HepG2 (cell line): Measurements from ENCODE around the gene C1QTNF1. TPM values are rescaled to one million over a fixed set of nuclear protein-coding genes. Genes with fewer than 3 reads are reported as not detected.

ENCODE experiments used
- AKAP8 ChIP-seq: sonication (generic); formaldehyde crosslinking; IDR thresholded peaks from 2 replicates; pipeline ENCODE4 v1.5.1; 2020; ENCODE audit warnings: mild to moderate bottlenecking, missing genetic modification reagents
- FOXO1 ChIP-seq: sonication (generic); formaldehyde crosslinking; IDR thresholded peaks from 2 replicates; pipeline ENCODE4 v1.4.0; 2020; ENCODE audit warnings: missing genetic modification reagents
- HMG20B ChIP-seq: conservative IDR thresholded peaks from 2 replicates; pipeline ENCODE4 v1.6.1; 2016; ENCODE audit warnings: missing genetic modification reagents, missing compliant biosample characterization
- KAT8 ChIP-seq: IDR thresholded peaks from 2 replicates; pipeline ENCODE4 v1.6.1; 2016; ENCODE audit warnings: missing genetic modification reagents, missing compliant biosample characterization
- PAWR ChIP-seq: sonication (generic); formaldehyde crosslinking; IDR thresholded peaks from 2 replicates; pipeline ENCODE4 v1.4.0; 2020; ENCODE audit warnings: missing genetic modification reagents, mild to moderate bottlenecking, borderline replicate concordance
- REL ChIP-seq: sonication (generic); formaldehyde crosslinking; conservative IDR thresholded peaks from 2 replicates; pipeline ENCODE4 v1.8.0; 2022; ENCODE audit warnings: mild to moderate bottlenecking, missing genetic modification reagents, moderate library complexity
- SAFB2 ChIP-seq: sonication (generic); formaldehyde crosslinking; IDR thresholded peaks from 2 replicates; pipeline ENCODE4 v1.5.1; 2020; ENCODE audit warnings: missing genetic modification reagents, low read depth, mild to moderate bottlenecking, borderline replicate concordance
- SMYD3 ChIP-seq: sonication (generic); formaldehyde crosslinking; IDR thresholded peaks from 2 replicates; pipeline ENCODE4 v1.8.1; 2023; ENCODE audit warnings: mild to moderate bottlenecking, missing genetic modification reagents
- ZNF558 ChIP-seq: sonication (generic); formaldehyde crosslinking; IDR thresholded peaks from 2 replicates; pipeline ENCODE4 v1.9.0; 2022; ENCODE audit warnings: mild to moderate bottlenecking, missing genetic modification reagents, borderline replicate concordance
- ZNF703 ChIP-seq: sonication (generic); formaldehyde crosslinking; IDR thresholded peaks from 2 replicates; pipeline ENCODE4 v1.5.1; 2020; ENCODE audit warnings: missing genetic modification reagents, mild to moderate bottlenecking, moderate library complexity, borderline replicate concordance
- ZNF720 ChIP-seq: sonication (generic); formaldehyde crosslinking; IDR thresholded peaks from 2 replicates; pipeline ENCODE4 v1.4.0; 2020; ENCODE audit warnings: missing genetic modification reagents
- ZNF816 ChIP-seq: sonication (generic); formaldehyde crosslinking; IDR thresholded peaks from 2 replicates; pipeline ENCODE4 v1.8.0; 2022; ENCODE audit warnings: missing genetic modification reagents, mild to moderate bottlenecking, borderline replicate concordance
- ZNF839 ChIP-seq: sonication (generic); formaldehyde crosslinking; IDR thresholded peaks from 2 replicates; pipeline ENCODE4 v1.4.0; 2020; ENCODE audit warnings: missing genetic modification reagents, mild to moderate bottlenecking, borderline replicate concordance
- polyA plus RNA-seq, 8 experiments: library from polyadenylated mRNA; depleted of rRNA in 3 of 8; stranded (reverse) in 7 of 8; unstranded in 1 of 8; fragments of >200 nt; fragmentation: Illumina TruSeq in 4 of 8; extraction: Trizol in 4 of 8; gene quantifications; 2 replicates each; pipeline versions ENCODE4 v1.2.1 to v1.2.3, GENCODE V29; 2011 to 2016; ENCODE audit warnings: low read depth in 4 of 8, missing spikeins in 1 of 8, mixed read lengths in 1 of 8; ENCODE audit not compliant: insufficient read depth in 1 of 8
- total RNA-seq, 5 experiments: library from RNA; depleted of rRNA; stranded (reverse); fragments of >200 nt; fragmentation: Illumina TruSeq; extraction: Trizol; gene quantifications; 2 replicates each; pipeline ENCODE4 v1.2.3, GENCODE V29; 2016; ENCODE audit warnings: low read depth in 1 of 5
- TF ChIP-seq, protein P1 (sequence below): sonication (generic); formaldehyde crosslinking; conservative IDR thresholded peaks from 2 replicates; pipeline ENCODE4 v1.8.0; 2022; ENCODE audit warnings: mild to moderate bottlenecking, moderate library complexity, missing genetic modification reagents
- TF ChIP-seq, protein P2 (sequence below): sonication (generic); formaldehyde crosslinking; IDR thresholded peaks from 2 replicates; pipeline ENCODE4 v1.9.0; 2021; ENCODE audit warnings: missing genetic modification reagents, mild to moderate bottlenecking, borderline replicate concordance
- TF ChIP-seq, protein P3 (sequence below): sonication (generic); formaldehyde crosslinking; IDR thresholded peaks from 2 replicates; pipeline ENCODE4 v1.4.0; 2020; ENCODE audit warnings: missing genetic modification reagents
- TF ChIP-seq, protein P4 (sequence below): sonication (generic); formaldehyde crosslinking; IDR thresholded peaks from 2 replicates; pipeline ENCODE4 v1.5.1; 2020; ENCODE audit warnings: missing genetic modification reagents, mild to moderate bottlenecking, borderline replicate concordance

C1QTNF1 gene
- total and polyA plus RNA-seq, 2 of the 13 experiments (the other 11 are each of a cell fraction or from before 2014, with no cell fraction given): 0.18 to 0.86 TPM

DNA sequence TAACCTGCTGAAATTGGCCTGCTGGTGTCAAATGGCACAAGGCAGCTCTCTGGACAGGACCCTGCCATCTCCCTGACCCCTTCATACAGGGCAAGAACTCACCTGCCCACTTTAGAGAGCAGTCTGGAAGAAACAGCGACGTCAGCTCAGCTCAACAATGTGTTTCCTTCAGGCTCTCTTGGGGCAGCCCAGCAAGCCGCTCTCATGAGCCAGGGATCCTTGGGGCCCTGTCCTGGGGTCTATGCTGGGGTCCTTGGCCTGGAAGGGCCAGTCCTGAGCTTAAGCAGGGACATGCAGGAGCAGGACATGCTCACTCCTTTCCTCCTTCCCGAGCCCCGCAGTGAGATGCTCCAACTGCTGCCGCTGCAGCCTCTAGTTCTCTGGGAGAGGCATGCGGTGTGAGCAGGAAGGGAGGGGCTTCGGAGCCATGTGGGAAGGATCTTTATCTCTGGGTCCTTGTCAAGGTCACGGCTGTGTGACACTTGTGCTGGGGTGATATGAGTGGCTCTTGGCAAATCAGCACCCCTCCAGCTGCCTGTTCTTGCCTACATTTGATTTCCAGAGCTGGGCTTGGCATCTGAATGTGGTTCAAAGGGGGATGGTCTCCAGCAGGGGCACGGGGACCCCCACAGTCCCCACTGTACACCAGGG is 3.4 kb downstream of the C1QTNF1 start (continued):
- TF ChIP-seq, protein P1, sequence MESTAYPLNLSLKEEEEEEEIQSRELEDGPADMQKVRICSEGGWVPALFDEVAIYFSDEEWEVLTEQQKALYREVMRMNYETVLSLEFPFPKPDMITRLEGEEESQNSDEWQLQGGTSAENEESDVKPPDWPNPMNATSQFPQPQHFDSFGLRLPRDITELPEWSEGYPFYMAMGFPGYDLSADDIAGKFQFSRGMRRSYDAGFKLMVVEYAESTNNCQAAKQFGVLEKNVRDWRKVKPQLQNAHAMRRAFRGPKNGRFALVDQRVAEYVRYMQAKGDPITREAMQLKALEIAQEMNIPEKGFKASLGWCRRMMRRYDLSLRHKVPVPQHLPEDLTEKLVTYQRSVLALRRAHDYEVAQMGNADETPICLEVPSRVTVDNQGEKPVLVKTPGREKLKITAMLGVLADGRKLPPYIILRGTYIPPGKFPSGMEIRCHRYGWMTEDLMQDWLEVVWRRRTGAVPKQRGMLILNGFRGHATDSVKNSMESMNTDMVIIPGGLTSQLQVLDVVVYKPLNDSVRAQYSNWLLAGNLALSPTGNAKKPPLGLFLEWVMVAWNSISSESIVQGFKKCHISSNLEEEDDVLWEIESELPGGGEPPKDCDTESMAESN (CRISPR knock-in tag): no peak
- TF ChIP-seq ZNF558 (CRISPR knock-in tag) (no peak), HMG20B (CRISPR knock-in tag) (peak; percentile 69), SMYD3 (CRISPR knock-in tag) (no peak; the same call in 1 of the 2 replicates), REL (CRISPR knock-in tag) (no peak), ZNF816 (CRISPR knock-in tag) (no peak), KAT8 (CRISPR knock-in tag) (peak; percentile 71; the same call in 1 of the 2 replicates), ZNF839 (CRISPR knock-in tag) (no peak), PAWR (CRISPR knock-in tag) (0 out of 2 replicates have a peak, but pooled peaks have one; percentile 28), AKAP8 (CRISPR knock-in tag) (no peak), SAFB2 (CRISPR knock-in tag) (no peak; the same call in 1 of the 2 replicates), FOXO1 (peak; percentile 40; the same call in 1 of the 2 replicates), ZNF703 (no peak), ZNF720 (CRISPR knock-in tag) (0 out of 2 replicates have a peak, but pooled peaks have one; percentile 24)
- TF ChIP-seq, protein P2, sequence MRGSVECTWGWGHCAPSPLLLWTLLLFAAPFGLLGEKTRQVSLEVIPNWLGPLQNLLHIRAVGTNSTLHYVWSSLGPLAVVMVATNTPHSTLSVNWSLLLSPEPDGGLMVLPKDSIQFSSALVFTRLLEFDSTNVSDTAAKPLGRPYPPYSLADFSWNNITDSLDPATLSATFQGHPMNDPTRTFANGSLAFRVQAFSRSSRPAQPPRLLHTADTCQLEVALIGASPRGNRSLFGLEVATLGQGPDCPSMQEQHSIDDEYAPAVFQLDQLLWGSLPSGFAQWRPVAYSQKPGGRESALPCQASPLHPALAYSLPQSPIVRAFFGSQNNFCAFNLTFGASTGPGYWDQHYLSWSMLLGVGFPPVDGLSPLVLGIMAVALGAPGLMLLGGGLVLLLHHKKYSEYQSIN (CRISPR knock-in tag): no peak
- TF ChIP-seq, protein P3, sequence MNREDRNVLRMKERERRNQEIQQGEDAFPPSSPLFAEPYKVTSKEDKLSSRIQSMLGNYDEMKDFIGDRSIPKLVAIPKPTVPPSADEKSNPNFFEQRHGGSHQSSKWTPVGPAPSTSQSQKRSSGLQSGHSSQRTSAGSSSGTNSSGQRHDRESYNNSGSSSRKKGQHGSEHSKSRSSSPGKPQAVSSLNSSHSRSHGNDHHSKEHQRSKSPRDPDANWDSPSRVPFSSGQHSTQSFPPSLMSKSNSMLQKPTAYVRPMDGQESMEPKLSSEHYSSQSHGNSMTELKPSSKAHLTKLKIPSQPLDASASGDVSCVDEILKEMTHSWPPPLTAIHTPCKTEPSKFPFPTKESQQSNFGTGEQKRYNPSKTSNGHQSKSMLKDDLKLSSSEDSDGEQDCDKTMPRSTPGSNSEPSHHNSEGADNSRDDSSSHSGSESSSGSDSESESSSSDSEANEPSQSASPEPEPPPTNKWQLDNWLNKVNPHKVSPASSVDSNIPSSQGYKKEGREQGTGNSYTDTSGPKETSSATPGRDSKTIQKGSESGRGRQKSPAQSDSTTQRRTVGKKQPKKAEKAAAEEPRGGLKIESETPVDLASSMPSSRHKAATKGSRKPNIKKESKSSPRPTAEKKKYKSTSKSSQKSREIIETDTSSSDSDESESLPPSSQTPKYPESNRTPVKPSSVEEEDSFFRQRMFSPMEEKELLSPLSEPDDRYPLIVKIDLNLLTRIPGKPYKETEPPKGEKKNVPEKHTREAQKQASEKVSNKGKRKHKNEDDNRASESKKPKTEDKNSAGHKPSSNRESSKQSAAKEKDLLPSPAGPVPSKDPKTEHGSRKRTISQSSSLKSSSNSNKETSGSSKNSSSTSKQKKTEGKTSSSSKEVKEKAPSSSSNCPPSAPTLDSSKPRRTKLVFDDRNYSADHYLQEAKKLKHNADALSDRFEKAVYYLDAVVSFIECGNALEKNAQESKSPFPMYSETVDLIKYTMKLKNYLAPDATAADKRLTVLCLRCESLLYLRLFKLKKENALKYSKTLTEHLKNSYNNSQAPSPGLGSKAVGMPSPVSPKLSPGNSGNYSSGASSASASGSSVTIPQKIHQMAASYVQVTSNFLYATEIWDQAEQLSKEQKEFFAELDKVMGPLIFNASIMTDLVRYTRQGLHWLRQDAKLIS (CRISPR knock-in tag): peak; percentile 74; the same call in 1 of the 2 replicates
- TF ChIP-seq, protein P4, sequence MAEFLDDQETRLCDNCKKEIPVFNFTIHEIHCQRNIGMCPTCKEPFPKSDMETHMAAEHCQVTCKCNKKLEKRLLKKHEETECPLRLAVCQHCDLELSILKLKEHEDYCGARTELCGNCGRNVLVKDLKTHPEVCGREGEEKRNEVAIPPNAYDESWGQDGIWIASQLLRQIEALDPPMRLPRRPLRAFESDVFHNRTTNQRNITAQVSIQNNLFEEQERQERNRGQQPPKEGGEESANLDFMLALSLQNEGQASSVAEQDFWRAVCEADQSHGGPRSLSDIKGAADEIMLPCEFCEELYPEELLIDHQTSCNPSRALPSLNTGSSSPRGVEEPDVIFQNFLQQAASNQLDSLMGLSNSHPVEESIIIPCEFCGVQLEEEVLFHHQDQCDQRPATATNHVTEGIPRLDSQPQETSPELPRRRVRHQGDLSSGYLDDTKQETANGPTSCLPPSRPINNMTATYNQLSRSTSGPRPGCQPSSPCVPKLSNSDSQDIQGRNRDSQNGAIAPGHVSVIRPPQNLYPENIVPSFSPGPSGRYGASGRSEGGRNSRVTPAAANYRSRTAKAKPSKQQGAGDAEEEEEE (CRISPR knock-in tag): no peak
